Measurements from ENCODE around the gene DOK5. TPM values are rescaled to one million over a fixed set of nuclear protein-coding genes. Genes with fewer than 3 reads are reported as not detected.

The DOK5 gene
- total and polyA plus RNA-seq, 2 experiments from 2014 or later: 5.0 to 6.9 TPM

DNA sequence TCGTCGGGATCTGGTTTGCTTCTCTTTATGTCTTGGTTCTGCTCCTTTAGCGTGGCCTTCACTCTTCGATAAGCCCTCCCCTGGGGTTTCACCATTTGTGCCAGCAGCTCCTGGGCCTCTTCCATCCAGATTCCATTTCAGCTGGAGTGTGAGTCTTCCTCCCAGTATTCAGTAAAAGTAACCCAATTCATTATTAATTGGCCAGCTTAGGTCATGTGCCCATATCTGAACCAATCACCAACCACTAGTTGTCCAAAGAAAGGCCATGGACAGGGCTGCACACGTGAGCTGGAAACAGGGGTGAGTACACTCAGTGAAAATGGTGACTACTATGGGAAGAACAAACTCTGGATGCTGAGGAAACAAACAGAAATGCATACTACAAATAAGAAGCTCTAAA lies 2.8 kb upstream of the DOK5 start (continued):
- TF ChIP-seq, protein P1, sequence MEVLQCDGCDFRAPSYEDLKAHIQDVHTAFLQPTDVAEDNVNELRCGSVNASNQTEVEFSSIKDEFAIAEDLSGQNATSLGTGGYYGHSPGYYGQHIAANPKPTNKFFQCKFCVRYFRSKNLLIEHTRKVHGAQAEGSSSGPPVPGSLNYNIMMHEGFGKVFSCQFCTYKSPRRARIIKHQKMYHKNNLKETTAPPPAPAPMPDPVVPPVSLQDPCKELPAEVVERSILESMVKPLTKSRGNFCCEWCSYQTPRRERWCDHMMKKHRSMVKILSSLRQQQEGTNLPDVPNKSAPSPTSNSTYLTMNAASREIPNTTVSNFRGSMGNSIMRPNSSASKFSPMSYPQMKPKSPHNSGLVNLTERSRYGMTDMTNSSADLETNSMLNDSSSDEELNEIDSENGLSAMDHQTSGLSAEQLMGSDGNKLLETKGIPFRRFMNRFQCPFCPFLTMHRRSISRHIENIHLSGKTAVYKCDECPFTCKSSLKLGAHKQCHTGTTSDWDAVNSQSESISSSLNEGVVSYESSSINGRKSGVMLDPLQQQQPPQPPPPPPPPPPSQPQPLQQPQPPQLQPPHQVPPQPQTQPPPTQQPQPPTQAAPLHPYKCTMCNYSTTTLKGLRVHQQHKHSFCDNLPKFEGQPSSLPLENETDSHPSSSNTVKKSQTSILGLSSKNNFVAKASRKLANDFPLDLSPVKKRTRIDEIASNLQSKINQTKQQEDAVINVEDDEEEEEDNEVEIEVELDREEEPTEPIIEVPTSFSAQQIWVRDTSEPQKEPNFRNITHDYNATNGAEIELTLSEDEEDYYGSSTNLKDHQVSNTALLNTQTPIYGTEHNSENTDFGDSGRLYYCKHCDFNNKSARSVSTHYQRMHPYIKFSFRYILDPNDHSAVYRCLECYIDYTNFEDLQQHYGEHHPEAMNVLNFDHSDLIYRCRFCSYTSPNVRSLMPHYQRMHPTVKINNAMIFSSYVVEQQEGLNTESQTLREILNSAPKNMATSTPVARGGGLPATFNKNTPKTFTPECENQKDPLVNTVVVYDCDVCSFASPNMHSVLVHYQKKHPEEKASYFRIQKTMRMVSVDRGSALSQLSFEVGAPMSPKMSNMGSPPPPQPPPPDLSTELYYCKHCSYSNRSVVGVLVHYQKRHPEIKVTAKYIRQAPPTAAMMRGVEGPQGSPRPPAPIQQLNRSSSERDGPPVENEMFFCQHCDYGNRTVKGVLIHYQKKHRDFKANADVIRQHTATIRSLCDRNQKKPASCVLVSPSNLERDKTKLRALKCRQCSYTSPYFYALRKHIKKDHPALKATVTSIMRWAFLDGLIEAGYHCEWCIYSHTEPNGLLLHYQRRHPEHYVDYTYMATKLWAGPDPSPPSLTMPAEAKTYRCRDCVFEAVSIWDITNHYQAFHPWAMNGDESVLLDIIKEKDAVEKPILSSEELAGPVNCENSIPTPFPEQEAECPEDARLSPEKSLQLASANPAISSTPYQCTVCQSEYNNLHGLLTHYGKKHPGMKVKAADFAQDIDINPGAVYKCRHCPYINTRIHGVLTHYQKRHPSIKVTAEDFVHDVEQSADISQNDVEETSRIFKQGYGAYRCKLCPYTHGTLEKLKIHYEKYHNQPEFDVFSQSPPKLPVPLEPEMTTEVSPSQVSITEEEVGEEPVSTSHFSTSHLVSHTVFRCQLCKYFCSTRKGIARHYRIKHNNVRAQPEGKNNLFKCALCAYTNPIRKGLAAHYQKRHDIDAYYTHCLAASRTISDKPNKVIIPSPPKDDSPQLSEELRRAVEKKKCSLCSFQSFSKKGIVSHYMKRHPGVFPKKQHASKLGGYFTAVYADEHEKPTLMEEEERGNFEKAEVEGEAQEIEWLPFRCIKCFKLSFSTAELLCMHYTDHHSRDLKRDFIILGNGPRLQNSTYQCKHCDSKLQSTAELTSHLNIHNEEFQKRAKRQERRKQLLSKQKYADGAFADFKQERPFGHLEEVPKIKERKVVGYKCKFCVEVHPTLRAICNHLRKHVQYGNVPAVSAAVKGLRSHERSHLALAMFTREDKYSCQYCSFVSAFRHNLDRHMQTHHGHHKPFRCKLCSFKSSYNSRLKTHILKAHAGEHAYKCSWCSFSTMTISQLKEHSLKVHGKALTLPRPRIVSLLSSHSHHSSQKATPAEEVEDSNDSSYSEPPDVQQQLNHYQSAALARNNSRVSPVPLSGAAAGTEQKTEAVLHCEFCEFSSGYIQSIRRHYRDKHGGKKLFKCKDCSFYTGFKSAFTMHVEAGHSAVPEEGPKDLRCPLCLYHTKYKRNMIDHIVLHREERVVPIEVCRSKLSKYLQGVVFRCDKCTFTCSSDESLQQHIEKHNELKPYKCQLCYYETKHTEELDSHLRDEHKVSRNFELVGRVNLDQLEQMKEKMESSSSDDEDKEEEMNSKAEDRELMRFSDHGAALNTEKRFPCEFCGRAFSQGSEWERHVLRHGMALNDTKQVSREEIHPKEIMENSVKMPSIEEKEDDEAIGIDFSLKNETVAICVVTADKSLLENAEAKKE (CRISPR knock-in tag; IDR thresholded peaks at IDR 0.05): no peak
- TF ChIP-seq STAT1 (IDR thresholded peaks at IDR 0.05; ENCODE audit: unreplicated experiment): no peak
- TF ChIP-seq JUNB (IDR thresholded peaks at IDR 0.05; ENCODE audit: unreplicated experiment): no peak
- TF ChIP-seq, protein P2, sequence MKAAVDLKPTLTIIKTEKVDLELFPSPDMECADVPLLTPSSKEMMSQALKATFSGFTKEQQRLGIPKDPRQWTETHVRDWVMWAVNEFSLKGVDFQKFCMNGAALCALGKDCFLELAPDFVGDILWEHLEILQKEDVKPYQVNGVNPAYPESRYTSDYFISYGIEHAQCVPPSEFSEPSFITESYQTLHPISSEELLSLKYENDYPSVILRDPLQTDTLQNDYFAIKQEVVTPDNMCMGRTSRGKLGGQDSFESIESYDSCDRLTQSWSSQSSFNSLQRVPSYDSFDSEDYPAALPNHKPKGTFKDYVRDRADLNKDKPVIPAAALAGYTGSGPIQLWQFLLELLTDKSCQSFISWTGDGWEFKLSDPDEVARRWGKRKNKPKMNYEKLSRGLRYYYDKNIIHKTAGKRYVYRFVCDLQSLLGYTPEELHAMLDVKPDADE (IDR thresholded peaks at IDR 0.05): no peak
- TF ChIP-seq, protein P3, sequence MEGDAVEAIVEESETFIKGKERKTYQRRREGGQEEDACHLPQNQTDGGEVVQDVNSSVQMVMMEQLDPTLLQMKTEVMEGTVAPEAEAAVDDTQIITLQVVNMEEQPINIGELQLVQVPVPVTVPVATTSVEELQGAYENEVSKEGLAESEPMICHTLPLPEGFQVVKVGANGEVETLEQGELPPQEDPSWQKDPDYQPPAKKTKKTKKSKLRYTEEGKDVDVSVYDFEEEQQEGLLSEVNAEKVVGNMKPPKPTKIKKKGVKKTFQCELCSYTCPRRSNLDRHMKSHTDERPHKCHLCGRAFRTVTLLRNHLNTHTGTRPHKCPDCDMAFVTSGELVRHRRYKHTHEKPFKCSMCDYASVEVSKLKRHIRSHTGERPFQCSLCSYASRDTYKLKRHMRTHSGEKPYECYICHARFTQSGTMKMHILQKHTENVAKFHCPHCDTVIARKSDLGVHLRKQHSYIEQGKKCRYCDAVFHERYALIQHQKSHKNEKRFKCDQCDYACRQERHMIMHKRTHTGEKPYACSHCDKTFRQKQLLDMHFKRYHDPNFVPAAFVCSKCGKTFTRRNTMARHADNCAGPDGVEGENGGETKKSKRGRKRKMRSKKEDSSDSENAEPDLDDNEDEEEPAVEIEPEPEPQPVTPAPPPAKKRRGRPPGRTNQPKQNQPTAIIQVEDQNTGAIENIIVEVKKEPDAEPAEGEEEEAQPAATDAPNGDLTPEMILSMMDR (conservative IDR thresholded peaks at IDR 0.05; ENCODE audit: low read depth in 2 of 2): no peak

DNA sequence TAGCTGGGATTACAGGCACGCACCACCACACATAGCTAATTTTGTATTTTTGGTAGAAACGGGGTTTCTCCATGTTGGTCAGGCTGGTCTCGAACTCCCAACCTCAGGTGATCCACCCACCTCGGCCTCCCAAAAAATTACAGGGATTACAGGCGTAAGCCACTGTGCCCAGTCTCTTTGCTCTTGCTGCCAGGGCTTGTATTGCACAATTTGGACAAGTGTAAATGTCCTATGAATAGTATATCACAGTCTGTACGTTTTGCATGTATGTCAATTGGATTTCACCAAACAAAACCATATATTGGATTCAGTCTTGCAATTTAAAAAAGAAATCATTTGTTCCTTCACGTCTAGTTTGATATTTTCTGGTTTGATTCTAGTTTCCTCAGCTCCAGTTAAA lies 2.1 kb upstream of the DOK5 start:
- H3K4me2 ChIP-seq: no peak overlapping the region
- H3K4me3 Mint-ChIP-seq: no peak overlapping the region
- peaks cover 15% of the 10 kb centered on the region for H3K4me1 ChIP-seq (ENCODE audit: insufficient read depth)
- H3K9me3 Mint-ChIP-seq: no peaks in the 10 kb centered on the region
- no peak overlapping the region for H3K4me3 ChIP-seq
- ATAC-seq (no peak), DNase-seq (ENCODE audit: low spot score) (no peak)
- H3K27ac Mint-ChIP-seq: no peak overlapping the region
- H3K36me3 ChIP-seq (ENCODE audit: insufficient read depth): no peaks in the 10 kb centered on the region
- H3K27ac ChIP-seq (ENCODE audit: low read depth): no peak overlapping the region
- no peaks in the 10 kb centered on the region for H3K9me2 ChIP-seq (ENCODE audit: insufficient read depth)
- H3K27me3 ChIP-seq (ENCODE audit: insufficient read depth): peaks cover 32% of the 10 kb centered on the region
- H4K20me1 ChIP-seq (replicated peaks; ENCODE audit: insufficient read depth): no peaks in the 10 kb centered on the region
- H3K79me2 ChIP-seq (replicated peaks; ENCODE audit: insufficient read depth): peaks cover 7% of the 10 kb centered on the region
- peaks cover 18% of the 10 kb centered on the region for H3K4me1 Mint-ChIP-seq
- H3K36me3 Mint-ChIP-seq (ENCODE audit: low read depth): no peaks in the 10 kb centered on the region
- peaks cover 27% of the 10 kb centered on the region for H3K27me3 Mint-ChIP-seq (ENCODE audit: insufficient read depth, low read depth, poor library complexity)
- peaks cover 9% of the 10 kb centered on the region; the same call in 1 of the 2 replicates for H3F3A ChIP-seq (replicated peaks; ENCODE audit: low read depth)
- H2AFZ ChIP-seq: no peak overlapping the region
- TF ChIP-seq ZNF331 (CRISPR knock-in tag; IDR thresholded peaks at IDR 0.05; ENCODE audit: low read depth) (no peak), POLR2AphosphoS5 (IDR thresholded peaks at IDR 0.05; ENCODE audit: low read depth) (no peak), EZH2phosphoT487 (IDR thresholded peaks at IDR 0.05; ENCODE audit: unreplicated experiment) (no peak), EZH2 (IDR thresholded peaks at IDR 0.05; ENCODE audit: low read depth, unreplicated experiment) (no peak), NANOG (IDR thresholded peaks at IDR 0.05; ENCODE audit: borderline replicate concordance) (no peak)

All from GM23338 (cell line).